NCI-H446 (cell line): ENCODE data around the gene KRT15.

ENCODE experiments used
- DNase-seq, 2 experiments: peaks; one replicate each; lab custom pipeline; 2025; lab: John Stamatoyannopoulos, UW

KRT15 gene

DNA sequence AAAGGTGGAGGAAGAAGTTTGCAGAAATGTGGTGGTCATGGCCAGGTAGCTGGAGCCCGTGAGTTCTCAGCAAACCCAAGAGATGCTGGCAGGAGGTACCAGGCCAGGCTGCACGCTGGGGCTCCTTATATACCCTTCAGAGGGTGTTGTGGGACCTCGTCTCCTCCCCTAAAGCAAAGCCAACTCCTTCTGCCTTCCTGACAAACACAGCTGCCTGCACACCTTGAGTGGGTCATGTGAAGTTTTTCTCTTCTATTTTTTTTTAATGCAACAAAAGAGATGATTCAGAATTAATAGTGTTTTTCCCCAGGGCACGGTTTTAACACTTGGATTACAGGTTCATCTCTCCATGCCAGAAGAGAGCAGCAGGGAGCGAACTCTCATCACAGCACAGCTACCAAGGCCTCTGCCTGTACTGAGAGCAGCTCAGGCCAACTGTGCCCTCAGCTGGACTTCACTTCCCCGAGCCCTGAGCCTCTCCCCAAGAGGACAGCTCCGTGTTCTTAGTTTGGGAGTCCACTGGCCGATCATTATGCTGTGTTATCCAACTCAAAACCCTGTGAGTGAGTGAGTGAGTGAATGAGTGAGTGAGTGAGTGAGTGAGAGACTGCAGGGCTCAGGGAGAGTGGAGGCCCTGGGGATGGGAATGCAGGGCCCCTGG is at the start of gene KRT15:
KRT15 (minus strand) TSS at position 102 of the 661 bp plus-strand sequence; CDS start at position 39, 63 bp downstream.
- DNase-seq: peak in 1 of 2 experiments; percentile 35

DNA sequence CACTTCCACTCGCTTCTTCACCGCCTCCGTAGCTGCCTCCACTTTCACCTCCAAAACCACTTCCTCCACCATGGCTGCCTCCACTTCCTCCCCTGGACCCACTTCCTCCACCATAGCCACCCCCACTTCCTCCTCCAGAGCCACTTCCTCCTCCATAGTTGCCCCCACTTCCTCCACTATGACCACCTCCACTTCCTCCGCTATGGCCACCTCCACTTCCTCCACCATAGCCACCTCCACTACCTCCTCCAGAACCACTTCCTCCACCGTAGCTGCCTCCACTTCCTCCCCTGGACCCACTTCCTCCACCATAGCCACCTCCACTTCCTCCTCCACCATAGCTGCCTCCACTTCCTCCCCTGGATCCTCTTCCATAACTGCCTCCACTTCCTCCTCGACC is 48.6 kb upstream of the KRT15 start:
- DNase-seq: no peak

DNA sequence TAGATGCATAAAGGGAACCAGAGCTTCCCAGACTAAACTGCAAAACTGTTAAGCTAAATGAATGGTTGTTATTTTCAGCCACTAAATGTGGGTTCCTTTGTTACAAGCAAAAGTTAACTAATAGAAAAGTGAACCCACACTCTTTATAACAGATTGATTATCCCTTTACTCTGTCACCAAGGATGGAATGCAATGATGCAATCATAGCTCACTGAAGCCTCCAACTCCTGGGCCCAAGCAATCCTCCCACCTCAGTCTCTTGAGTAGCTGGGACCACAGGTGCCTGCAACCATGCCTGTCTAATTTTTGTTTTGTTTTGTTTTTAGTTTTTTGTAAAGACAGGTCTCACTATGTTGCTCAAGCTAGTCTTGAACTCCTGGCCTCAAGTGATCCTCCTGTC is 46.6 kb upstream of the KRT15 start:
- DNase-seq: no peak

DNA sequence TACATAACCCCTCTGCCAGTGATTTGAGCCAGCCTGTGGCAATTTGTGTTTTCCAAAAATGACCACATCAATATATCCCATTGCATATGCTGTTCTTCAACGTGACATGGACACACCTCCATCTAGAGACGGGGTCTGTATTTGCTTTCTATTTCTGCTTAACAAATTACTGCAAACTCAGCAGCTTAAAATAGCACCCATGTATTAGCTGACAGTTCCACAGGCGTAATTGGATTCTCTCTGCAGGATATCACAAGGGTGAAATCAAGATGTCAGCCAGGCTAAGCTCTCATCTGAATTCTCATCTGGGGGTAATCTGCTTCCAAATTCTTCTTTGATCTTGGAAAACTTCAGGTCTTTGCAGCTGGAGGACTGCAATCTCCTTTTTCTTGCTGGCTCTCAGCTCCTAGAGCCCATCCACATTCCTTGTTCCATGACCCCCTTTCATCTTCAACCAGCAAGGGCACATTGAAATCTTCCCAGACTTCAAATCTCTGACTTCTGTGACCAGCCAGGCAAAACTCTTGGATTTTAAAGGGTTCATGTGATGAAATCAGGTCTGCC is 45.0 kb upstream of the KRT15 start:
- DNase-seq: no peak

DNA sequence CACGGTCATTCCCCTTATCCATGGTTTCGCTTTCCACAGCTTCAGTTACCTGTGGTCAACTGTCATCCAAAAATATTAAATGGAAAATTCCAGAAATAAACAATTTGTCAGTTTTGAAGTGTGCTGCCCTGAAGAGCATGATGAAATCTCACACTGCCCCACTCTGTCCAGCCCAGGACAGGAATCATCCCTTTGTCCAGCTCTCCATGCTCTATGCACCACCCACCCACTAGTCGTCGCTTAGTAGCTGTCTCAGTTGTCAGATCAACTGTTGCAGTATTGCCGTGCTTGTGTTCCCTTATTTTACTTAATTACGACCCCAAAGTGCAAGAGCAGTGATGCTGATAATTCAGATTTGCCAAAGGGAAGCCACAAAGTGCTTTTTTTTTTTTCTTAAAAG is 42.9 kb upstream of the KRT15 start:
- DNase-seq: no peak

DNA sequence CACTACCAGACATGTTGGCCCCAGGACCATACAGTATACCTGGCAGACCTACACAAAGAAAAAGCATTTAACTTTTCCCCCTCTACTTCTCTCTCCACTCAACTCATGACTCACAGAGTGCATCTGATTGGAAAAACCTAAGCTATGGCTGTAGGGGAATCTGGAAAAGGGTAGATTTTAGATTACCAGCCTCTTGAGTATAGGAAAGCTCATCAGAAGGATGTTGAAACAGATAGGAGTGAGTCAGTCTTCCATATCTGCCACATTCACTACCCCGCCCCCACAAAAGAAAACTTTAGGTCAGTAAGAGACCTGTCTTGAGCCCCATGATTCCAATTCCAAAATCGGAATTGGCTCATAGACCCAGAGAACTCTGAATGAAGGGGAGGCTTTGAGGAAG is 40.9 kb upstream of the KRT15 start:
- DNase-seq: no peak

DNA sequence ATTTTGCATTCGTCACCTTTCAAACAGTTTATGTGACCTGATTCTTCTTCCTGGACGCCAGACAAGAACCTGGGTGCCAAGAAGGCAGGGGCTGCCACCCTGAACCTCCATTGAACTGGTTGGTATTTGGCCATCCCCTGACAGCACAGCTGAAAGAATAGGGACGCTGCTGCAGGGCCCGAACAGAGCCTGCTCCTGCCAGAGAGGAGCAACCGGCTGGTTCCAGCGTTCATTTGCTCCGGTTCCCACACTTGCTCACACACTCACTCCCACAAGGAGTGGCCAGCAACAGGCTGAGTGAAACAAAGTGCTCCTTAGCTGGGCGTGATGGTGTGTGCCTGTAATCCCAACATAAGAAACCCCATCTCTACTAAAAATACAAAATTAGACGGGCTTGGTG is 38.2 kb upstream of the KRT15 start:
- DNase-seq: no peak

DNA sequence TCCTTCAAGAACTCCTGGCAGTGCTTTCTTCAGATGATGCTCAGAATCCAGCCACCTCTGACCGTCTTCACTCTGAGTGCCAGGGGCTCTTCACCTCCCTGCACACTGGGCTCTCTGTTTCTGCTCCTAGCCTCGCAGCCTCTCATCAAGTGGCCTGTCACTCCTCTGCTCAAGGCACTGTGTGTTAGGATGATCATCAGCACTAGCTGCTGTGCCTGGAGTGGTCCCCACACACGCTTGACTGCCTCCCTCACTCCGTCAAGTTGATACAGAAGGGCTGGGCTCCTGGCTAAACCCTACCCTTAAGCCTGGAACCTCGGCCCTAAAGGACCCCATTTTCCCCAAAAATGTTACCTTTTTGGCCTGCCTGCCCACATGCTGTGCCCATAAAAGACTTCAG is 37.6 kb upstream of the KRT15 start:
- DNase-seq: no peak

DNA sequence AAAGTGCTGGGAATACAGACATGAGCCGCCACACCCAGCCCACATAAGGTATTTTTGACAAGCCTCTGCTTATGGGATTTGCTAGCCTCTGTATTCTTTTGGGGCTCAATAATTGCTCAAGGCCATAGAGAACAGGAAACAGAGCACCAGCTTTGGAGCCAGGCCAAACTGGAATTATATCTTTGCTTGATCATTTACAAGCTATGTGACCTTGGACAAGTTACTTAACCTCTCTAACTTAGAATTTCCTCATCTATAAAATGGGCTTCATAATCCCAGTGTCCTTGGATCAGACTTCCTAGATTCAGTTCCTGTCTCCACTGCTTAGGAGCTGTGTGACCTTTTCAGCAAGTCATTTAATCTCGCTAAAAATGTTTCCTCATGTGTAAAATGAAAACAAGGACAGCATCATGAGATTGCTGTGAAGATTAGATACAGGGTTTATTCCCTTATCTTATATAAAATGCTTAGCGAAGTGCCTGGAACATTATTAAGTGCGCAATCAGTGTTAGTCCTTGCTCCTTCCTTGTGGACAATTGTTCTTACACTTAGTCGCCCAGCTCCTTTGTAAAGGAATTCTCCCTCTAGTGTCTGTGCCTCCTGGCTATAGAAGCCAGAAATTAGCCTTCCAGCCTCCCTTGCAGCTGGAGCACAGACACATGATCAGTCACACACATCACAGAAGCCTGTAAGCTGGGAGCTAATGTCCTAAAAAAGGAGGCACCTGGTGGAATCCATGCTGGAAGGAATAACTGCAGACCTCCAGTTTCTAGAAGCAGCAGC is 36.6 kb upstream of the KRT15 start:
- DNase-seq: no peak

DNA sequence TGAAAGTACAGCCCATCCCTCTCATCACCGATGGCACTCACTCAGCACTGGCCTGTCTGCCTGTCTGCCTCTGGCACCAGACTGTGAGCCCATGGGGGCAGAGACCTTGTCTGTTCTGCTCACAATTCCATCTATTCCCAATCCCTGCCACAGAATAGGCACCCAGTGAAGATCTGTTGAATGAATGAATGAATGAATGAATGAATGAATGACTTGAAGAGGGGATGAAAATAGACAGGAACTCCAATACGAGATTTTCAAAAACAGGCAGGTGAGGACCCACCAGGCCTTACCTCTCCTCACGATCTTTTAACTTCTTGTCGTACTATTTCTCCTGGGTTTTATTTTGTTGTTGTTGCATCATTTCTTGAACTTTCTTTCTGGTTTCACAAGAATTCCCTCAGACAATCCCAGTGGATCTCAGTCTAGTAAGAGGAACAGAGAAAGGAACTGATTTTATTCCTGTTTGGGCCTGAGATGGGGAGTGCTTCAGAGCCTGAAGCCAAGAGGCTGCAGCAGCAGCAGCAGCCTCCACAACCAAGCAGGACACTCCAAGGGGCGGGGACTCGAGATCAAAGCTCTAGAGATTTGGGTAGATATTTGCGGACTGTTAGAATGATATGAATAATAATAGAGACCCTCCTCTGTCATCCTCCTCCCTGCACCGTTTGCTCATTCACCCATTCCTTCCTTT is 35.4 kb upstream of the KRT15 start:
- no peak for DNase-seq

DNA sequence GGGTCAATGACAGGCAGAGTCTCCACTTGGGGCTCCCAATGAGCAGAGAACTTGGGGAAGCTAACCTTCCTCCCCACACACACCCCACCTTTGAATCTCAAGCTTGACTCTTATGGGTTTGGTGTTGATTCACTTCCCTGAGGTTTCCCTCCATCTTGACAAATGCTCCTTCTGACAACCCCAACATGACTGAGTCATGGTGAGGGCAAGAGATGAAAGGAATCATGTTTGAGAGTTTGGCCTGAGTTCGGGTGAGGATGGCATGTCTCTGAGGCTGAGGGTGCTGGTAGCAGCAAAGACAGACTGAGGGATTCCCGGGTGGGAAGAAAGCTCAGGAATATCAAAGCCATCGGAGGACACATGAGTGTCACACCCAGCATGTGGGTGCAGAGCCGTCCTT is 34.5 kb upstream of the KRT15 start:
- no peak for DNase-seq

DNA sequence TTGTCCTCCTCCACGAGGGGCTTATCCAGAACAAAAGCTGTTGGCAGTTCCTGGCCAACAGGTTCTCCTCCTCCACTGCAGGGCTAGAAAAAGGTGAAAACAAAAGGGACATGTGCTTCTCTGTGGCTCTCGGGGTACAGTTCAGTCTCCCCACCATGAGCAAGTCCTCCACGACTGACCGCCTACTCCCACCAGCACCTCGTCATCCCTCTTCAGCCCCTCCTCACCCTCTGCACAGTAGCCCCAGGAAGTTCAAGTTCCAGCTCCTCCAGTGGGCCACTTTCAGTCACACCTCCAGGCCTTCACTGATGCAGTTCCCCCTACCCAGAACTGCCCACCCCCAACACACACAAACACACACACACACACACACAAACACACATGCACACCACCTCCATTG is 33.8 kb upstream of the KRT15 start:
- no peak for DNase-seq

DNA sequence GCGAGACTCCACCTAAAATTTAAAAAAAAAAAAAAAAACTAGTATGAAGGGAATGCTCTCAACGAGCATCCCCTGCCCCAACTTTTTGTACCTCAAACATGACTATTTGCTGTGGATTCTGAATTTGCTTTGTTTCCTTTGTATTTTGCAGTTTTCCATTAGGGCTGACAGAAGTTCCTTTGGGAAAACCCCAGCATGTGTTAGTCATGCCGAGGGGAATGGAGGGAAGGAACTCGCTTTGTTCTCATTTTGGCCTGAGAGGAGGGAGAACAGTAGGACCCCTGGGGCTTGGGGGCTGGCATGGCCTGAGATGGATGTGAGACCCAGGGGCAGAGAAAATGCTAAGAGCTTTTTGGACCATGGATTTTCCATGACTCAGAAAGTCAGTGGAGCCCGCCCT is 32.7 kb upstream of the KRT15 start:
- DNase-seq: no peak

DNA sequence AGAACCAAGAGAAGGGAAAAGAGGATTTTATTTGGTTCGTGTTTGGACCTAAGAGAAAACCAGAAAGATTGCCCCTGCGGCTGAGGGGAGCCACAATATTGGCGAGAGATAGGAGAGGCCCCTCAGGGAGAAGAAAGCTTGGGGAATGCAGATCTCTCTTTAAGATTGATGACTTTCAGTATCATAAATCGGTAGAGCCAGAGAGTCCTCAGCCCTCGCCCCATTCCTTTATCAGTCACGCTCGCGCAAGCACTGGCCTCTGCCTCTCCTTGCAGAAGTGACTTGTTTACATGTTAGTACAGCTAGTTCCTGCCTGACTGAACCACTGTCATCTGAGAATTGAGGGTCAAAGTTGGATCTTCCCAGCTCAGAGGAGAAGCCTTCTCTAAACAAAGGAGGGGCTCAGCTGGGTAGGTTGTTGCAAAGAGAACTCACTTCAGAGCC is 30.9 kb upstream of the KRT15 start:
- DNase-seq: no peak

DNA sequence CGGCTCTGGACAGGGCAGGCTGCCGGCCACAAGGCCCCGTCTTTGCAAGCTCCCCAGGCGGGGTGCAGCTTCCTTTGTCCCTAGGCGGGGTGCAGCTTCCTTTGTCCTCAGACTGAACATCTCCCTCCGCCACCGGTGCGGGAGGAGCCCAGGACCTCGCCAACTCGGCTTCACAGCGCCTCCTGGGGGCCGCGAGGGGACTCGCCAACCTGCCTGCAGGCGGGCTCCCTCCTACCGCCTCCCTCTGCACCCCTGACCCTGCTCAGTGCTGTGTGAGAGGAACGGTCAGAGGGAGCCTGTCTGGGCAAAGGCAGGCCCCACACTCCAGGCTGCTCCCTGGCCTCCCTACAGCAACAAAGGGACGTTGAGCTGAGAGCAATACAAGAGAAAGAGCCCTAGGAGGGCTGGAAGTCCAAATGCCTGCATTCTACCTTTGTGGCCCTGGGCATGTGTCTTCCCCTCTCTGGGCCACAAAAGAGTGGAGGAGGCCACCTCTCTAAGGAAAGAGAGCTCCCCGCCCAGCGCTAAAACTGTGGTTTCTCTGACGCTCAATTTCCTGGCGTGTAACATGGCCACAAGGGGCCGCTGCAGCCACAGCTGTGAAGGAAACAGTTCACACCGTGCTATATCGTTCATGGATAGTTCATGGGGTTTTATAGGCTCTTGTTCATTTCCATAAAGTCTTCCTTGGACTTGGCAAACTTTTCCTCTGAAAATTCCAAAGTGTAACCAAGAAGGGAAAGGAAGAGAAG is 30.3 kb upstream of the KRT15 start:
- DNase-seq: peak; percentile 43 to 78

DNA sequence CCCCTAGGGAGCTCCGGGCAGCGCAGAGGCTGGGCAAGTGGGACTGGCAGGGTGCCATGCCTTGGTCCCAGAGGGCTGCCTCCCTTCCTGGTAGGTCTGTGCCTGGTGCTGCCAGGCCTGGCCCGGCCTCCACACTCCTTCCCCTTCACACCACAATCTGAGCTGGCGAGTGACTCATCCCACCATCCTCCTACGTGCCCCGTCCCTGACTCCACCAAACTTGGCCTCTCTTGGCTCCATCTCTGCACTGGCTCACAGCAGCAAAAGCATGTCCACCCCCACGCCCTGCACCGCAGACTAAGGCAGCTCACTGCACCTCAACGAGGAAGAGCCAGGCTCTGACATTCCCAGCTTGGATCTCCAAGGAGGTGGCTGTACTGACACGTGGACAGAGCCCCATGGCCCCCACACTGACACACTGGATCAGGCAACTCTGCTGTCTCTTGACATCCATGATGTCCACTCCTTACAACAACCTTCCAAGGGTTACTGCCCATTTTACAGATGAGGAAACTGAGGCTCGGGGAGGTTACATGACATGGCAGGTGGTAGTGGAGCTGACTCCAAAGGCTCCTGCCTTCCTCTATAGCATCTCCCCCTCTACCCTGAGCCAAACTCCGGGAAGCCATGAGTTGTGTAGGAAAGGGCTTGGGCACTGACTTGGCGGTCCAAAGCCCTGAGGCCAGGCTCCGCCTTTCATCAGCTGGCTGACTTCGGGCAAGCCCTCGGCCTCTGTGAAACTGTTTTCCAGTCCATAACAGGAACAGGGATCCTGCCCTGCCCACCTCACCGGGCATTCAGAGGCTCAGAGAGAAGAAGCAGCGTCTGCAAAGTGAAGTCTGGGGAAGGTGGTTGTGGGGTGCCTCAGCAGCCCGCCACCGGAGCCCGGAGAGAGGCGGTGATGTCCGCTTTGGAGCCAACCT is 29.5 kb upstream of the KRT15 start:
- DNase-seq: peak in 1 of 2 experiments; percentile 45

DNA sequence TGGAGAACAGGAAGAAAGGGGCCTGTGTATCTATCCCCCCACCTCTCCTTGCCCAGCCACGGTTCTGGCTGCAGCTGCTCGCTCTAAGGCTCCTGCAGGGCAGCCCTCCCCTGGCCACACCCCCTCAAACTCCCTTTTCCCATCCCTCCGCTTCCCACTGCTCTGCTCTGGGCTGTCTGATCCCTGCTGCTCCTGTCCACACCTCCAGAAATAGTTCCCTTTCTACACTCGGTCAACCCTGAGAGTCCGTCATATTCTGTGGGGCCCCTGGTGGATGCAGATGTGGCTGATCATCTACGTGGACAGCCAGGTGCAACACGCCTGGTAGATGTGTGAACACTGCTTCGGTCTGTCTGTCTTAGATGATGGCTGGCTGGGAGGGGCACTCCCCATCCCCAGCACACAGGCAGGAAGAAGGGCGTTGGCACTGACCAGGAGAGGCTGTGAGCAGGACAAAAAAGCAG is 28.7 kb upstream of the KRT15 start:
- no peak for DNase-seq

DNA sequence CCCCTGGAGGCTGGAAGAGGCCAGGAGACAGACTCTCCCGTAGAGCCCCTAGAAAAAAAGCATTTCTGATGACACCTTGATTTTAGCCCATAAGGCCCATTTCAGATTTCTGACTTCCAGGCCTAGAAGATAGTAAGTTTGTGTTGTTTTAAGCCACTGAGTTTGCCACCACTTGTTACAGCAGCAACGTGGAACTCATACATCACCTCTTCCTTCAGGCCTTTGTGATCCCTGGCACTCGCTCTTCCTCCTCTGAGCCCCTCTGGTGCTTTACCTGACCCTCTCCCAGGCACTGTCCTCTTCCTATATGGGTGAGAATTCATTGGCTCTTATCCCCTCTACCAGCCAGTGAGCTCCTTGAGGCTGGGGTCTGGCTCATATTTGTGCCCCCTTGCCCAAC is 28.1 kb upstream of the KRT15 start:
- no peak for DNase-seq

DNA sequence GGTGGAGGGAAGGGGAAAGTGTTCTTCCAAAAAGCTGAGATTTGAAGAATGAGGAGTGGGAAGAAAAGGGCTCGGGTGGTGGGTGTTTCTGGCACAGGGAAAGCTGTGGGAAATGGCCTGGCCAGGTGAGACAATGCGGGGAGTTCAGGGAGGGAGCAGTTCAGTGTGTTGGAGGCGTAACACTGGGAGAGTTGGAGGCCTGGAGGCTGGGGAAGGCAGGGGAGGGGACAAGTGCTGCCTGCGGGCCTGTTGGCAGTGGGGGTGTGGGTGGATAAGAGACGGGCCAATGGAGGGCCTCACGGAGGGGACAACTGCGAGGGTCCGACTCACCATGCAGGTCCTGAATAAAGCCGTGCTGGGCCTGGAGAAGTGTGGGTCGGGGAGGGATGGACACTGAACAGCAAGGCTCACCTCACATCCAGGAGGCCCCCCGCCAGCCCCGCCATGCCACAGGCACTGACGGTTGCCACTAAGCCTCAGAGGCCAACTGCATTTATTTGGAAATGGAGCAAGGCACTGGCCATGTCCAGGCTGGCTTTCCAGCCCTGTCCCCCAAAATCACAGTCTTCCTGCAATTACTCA is 27.2 kb upstream of the KRT15 start:
- no peak for DNase-seq

DNA sequence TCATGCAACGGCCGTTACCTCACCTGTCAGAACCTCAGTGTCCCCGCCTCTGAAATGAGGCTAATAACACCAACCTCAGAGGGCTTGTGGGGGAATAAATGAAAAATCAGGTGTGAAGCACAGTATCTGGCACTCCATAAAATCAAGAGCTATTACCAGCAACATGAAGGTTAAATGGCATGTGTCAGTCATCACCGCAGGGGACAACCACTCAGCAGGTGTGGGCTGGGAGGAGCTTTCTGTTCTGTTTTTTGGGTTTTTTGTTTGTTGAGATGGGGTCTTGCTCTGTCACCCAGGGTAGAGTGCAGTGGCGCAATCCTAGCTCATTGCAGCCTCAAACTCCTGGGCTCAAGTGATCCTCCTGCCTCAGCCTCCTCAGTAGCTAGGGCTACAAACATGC is 26.2 kb upstream of the KRT15 start:
- no peak for DNase-seq
